HG03135 (cell line): Measurements from ENCODE around the gene SOBP.

ENCODE experiments used
- ATAC-seq: cut with Tn5 transposase; IDR thresholded peaks from one replicate; pipeline ENCODE4 v1.9.1; 2021; ENCODE audit warnings: mild to moderate bottlenecking, moderate library complexity; ENCODE audit not compliant: unreplicated experiment

Gene SOBP

GRCh38 chr6:107653861-107654394 is 164.0 kb downstream of the SOBP start:
- no peak for ATAC-seq

- ATAC-seq: no peak
Measured at GRCh38 chr6:107654764-107655163, 164.8 kb downstream of the SOBP start.

DNA sequence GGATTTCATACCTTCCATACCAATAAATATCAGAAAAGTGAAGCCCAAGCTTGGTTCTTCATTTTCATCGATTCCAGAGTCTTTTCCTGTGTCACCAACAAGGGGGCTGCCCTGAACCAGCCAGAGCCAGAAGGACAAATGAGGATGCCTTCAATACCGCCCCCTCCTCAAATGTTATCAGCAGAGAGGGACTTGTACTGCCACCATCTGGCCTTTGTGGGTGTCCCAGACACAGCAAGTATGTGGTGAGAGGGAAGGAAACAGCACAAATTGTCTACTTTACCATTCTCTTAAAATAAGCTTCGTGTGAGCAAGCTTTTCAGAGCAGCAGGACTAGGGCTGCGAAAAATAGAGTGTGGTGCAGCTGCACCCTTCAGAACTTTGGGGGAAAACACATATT is 165.3 kb downstream of the SOBP start:
- no peak for ATAC-seq

DNA sequence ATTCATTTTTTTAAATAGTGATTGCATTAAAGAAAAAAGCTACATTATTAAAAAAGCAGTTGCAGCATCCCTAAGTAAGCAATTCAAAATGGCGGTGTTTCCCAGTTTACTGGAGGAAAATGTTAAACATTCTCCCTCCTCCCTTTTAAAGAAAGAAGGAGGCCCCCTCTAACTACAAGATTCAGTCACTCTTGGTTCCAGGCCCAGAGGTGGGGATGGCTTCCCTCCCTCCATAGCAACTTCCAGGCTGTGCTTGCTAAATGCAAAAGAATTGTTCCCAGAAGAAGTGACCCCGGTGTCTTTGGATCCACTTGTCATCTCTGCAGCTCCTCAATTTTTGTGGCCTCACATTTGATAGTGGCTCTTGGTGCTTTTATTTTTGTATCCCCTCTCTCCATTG is 165.9 kb downstream of the SOBP start:
- no peak for ATAC-seq

- ATAC-seq: no peak
Measured at GRCh38 chr6:107656401-107656800, 166.5 kb downstream of the SOBP start.

DNA sequence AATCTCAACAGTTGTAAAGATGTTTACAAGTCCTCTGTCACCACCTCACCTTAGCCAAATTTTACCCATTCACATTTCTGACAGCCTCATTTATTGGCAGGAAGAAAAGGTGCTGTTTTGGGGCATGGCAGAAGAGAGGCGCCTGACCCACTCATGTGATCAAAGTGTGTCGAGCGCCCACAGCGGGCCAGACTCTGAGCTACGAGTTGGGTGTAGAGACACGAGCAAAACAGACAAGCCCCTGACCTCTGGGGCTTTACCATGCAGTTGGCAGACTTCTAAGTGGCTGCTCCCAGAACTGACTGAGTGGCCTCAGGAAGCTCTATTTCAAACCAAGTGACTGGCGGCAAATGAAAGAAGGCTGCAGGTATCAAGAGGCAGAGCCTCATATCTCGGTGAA is 167.0 kb downstream of the SOBP start:
- no peak for ATAC-seq

DNA sequence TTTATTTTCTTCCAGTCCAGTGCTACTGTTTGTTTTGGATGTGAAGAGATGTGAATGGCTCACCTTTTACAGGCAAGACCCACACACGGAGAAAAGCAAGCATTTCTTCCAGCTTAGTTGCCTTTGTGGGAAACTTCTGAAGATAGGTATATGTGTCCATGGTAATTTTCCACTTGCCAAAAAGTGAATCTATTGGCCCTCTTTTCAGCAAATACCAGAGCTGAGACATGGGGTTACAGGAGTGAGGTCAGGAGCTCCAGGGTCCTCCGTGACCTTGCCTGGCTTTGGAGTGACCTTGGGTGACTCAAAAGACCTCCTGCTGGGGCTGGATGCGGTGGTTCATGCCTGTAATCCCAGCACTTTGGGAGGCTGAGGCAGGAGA is 167.4 kb downstream of the SOBP start:
- ATAC-seq: no peak

DNA sequence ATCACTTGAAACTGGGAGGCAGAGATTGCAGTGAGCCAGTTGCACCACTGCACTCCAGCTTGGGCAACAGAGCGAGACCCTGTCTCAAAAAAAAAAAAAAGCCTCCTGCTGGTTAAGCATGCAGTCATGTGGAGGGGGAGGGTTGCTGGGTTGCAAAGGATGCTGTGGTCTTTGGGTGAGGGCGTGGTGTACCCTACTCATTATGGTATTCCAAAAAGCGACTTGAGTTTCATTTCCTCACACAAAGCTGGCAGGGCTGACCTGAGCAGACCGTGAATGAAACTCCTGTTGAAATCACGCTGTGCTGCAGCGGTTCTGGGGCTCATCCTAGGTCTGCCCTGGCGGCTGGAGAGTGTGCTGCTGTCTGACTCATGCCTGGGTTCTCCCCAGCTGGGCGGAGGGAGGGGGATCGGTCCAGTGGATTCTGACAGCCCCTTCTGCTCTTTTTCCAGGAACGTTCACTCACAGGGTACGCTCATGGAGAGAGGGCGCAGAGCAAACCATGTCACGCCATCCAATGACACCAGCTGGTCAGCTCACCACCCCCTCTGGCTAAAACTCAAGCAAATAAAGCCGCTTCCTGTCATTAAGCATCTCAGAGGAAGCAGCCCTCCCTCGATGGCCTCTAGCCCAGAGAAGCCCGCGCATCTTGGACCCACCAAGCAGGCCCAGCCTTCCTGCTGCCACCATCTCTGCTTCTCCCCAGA is 168.0 kb downstream of the SOBP start:
- ATAC-seq: peak; percentile 94

DNA sequence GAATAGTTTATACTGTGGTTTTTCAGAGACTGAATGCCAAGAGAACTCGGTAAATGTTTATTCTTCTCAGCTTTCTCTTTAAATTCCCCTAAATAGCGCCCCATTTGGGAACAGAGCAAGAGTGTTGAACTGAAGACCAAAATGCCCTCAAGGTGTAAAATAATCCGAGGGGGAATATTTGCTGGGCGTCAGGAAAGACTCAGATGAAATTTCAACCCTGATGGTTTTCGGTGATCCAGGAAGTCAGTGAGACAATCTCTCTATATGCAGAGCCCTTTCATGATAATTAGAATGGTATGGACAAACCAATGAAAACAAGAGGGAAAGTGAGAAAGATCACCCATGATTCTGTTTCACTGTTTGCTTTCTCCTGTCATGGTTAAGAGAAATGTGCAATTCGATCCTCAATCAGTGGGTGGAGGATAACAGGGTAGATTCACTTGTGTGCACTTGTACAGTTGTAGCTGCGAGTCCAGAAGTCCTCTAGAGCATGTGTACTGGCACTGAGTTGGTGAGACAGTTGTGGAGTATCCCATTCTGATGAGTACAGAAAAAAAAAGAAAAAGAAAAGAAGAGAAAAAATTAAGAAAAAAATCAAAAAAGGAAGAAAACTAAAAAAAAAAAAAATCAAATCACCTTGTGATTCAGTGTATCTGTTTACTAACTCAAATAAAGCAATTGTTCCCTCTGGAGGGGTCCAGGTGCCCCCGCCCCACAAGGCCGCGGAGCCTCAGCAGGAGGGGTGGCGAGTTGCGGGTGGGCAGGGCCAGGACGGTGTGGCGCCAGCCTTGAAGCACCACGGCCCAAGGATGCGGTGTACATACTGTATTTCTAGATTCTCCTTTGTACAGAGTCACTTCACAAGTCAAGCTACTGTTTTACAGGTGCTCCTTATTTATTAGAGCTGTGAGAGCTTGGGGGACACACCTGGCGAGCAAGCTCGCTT is 169.3 kb downstream of the SOBP start:
- ATAC-seq: no peak

- ATAC-seq: no peak
Measured at GRCh38 chr6:107660839-107661238, 170.9 kb downstream of the SOBP start.

DNA sequence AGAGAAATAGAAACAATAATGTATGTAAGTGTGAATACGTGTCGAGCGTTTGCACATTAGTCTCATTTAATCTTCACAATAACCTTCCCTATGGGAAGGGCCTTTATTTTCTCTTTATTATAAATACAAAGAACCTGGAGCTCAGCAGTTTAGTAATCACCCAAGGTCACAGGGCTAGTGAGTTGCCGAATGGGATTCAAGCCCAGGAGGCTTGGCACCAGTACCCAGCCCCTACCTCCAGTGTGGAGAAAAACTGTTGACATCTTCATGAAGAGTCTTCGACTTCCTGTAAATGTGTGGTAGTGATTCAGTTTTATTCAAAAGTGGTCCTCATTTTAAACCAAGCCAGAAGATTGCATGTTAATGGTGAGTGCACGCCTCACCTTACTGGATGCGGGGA is 171.4 kb downstream of the SOBP start:
- ATAC-seq: no peak

DNA sequence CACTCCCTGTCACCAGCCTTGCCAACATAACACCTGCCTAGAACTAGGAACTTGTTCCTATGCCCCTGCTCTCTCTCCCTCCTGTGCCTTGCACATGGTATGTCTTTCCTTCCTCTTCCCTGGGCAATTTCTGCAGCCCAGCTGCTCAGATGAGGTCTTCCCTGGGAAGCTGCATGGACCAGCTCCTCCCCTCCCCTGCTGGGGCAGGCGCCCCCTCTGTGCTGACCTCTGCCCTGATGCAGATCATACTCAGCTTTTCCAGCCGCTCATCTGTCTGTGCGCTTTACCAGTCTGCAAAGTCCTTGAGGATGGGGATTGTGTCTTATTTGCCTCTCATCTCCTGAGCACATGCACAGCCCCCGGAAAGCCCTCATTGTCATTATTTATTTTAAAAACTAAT is 172.4 kb downstream of the SOBP start:
- no peak for ATAC-seq

DNA sequence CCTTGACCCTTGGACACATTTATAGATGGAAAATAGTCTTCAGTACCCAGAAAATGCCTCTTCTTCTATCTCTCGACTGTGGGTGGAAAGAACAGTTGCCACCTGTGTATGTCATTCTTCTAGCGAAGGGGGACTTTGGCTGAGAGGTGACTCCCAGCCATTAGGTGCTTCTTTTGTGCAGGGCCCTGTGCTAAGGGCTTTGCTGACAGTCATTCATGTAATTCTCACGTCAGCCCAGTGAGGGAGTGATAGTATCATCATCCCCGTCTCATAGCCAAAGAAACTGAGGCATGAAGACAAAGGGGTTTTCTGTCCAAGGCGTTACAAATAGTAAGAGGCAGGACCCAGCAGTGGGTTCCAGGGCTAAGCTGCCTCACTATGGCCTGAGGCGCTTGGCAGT is 173.4 kb downstream of the SOBP start:
- ATAC-seq: no peak

- no peak for ATAC-seq
Measured at GRCh38 chr6:107665382-107665781, 175.5 kb downstream of the SOBP start.

- no peak for ATAC-seq
Measured at GRCh38 chr6:107666084-107666980, 176.4 kb downstream of the SOBP start.

GRCh38 chr6:107666981-107667601 is 177.2 kb downstream of the SOBP start:
- ATAC-seq: no peak

DNA sequence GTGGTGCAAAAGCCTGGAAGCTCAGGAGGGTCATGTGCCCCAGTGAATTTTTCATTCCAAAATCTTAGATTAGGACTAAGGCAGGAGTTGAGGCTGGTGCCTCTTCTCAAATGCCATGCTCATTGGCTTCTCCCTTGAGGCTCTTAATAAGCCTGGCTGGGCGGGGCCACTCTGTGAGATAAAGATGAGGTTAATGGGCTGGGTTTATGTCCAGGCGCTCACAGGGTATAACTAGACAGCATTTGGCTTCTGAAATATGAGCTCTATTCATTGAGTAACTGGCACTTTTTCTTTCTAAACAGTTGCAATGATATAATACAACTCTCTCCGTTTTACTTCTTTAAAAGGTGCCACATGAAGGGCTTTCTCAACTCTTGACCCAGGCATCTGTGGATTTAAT is 177.9 kb downstream of the SOBP start:
- no peak for ATAC-seq

GRCh38 chr6:107668743-107669474 is 179.0 kb downstream of the SOBP start:
- ATAC-seq: peak; percentile 75

- no peak for ATAC-seq
Measured at GRCh38 chr6:107670792-107671199, 180.9 kb downstream of the SOBP start.

GRCh38 chr6:107673076-107673494 is 183.2 kb downstream of the SOBP start:
- ATAC-seq: no peak
